ENCODE results near the gene ITSN1.

DNA sequence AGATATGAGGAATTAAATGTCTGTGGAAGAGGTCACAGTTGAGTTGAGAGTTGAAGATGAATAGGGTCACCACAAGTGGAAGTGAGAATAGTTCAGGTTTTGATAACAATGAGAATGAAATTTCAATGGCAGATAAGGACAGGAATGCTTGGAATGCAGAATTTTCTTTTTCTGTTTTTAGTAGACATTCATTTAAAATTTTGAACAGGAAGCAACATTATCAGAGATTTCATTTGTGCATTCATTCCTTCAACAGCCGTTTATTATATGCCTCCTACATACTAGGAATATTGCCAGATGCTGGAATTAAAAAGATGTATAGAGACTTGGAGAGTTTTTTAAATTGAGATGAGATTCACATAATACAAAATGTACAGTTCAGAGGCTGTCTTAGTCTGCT lies 126.8 kb downstream of the ITSN1 start:
- no peak for TF ChIP-seq CTCF (IDR thresholded peaks at IDR 0.05; ENCODE audit: low read depth, low read length, poor library complexity, severe bottlenecking)
- no peak for TF ChIP-seq EZH2phosphoT487 (IDR thresholded peaks at IDR 0.05; ENCODE audit: borderline replicate concordance, low read length)

Measured in DOHH2 (cell line).